NCI-H1436 (cell line): ENCODE measurements around the gene TVP23C.
A peak's percentile ranks its signal among the peaks of the same experiment; 100 is the strongest.
"Not testable (repeated sequence)": the region's sequence is repeated elsewhere in the genome, so short reads cannot be mapped to it uniquely, and the experiment has no call there.

Source experiments
- DNase-seq: peaks from one replicate; lab custom pipeline; 2025; lab: John Stamatoyannopoulos, UW

The TVP23C gene

DNA sequence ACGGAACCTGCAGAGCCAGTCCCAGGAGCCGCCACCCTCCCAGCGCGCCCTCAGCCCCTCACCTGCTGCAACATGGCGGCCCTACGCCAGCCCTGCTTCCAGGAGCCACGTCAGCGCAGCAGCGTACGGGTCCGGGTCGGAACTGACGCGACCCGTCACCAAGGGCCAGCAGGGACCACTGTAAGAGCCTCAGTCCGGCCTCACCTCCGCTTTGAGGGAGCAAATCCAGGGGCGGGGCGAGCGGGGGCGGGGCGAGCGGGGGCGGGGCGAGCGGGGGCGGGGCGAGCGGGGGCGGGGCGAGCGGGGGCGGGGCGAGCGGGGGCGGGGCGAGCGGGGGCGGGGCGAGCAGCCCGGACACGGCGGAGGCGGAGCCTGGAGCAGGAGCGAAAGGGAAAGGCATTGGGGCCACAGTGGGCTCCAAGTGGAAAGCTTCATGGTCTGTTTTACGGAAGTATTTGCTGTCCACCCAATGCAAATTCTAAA lies at the start of gene TVP23C:
TVP23C (minus strand) TSS at position 109 of the 483 bp plus-strand sequence; CDS start at position 74, 35 bp downstream.
- DNase-seq, result peak; percentile 30

DNA sequence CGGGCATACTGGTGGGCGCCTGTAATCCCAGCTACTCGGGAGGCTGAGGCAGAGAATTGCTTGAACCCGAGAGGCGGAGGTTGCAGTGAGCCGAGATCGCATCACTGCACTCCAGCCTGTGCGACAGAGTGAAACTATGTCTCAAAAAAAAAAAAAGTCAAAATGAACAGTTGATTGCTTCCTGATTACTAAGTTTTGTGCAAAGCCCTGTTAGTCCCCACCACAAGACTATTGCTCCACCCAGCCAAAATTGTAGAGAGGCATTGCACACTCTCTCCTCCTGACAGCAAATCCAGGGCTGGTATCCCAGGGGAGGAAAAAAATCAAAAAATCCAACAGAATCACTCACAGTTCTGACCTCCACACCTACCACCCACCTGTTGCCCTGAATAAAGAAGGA lies 29.7 kb upstream of the TVP23C start:
- DNase-seq, result not testable (repeated sequence)

DNA sequence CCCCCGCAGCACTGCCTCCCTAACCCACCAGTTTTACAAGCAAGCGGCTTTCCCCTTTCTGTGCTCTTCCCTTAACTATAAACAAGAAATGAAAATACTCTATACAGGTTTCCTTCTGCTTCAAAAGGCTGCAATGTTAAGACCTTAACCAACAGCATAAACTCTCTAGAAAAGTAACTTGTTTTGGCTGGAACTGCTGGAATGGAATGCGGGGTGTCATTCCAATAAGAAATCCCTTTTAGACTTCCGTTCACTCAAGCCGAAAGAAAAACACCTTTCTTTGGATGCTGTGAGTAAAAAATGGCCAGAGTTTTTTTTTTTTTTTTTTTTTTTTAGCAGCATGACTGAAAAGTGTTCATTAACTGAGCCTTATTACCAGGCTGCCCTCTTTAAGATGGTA lies 28.7 kb upstream of the TVP23C start:
- DNase-seq, result not testable (repeated sequence)

DNA sequence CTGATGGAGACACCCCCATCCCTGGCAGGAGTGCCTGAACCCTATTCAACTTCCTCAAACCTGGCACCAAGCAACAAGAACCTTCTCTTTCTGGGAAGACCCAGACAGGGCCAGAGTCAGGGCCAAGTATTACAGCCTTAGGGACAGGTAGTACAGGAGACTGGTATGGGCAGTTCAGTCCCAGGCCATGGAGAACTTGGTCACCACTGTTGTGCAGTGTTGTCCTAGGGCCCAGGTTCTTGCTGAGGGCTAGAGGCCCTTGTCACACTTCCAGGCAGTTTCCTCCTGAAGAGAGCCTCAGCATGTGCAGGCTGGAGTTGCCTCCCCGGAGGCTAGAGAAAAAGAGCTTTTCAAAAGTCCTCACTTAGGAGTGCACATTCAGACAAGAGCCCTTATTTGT lies 27.6 kb upstream of the TVP23C start:
- not testable (repeated sequence) for DNase-seq

DNA sequence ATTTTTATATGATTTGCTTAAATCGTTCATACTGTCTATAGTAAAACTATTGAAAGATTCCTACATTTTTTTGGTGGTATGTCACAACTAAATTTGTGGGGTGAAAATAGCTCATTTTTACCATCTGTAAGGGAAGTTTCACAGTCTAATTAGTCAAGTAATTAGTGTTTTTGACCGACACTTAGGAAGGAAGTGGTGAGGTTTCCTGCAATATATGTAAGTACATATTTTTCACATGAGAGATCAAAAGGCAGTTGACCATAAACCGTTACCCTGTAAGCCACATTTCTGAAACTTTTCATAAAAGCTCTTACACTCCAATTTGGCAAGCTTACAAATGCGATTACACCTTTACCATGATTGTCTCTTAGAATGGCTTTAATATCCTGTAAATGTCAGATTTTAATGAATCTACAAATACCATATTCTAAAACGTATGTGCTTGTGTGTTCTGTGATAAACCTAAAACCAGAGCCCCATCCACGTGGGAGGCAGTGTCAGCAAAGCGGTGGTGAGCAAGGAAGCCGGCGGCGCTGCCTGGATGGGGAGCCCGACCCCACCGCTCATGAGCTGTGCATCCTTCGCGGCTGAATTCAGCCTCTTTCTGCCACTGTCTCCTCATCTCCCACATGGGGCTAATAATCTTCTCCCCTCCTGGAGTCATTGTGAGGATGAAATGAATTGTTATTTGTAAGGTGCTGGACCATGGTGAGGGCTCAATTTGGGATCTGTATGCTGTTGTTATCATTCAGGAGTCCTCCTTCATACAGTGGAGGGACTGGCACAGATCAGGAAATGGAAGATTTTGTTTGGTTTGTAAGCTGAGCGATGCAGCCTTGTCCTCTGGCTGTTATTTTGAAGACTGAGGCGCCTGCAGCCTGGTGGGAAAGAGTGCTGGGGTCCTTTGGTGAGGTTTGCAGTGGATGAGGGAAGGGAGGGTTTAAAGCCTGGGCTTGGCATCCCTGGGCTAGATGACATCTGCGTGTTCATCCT lies 26.6 kb upstream of the TVP23C start:
- DNase-seq, result not testable (repeated sequence)

DNA sequence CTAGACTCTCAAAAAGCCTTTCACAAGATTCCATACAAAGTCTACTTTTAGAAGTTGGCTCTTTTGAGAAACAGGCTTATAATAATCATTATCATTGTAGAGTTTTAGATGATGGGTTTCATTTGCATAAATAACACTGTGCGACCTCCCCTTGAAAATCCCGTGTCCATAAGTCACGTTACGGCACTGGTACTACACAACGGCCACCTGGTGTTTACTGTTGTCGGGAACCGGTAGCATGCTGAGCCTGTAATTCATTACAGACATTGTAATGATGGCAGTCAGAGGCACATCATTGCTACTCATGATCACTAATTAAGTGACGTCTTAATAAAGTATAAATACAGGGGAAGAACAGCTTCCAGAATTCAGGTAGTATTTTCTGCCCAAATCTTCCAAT lies 24.7 kb upstream of the TVP23C start:
- not testable (repeated sequence) for DNase-seq

DNA sequence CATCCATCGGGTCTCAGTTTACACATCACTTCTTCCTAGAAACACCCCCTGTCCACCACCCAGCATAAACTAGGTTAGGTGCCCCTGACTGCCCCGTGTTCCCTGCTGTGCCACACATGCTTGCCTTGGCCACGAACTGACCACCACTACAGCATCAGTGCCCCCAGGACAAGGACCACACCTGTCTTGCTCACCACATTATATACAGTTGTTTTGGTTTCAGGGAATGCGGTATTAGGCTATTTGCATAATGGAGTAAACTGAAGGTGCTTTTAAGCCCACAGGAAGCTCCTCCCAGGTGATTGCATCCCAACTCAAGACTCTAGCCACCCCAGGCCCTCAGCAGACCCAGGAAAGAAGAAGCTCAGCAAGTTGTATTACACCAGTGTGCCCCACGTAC lies 20.0 kb upstream of the TVP23C start:
- not testable (repeated sequence) for DNase-seq

DNA sequence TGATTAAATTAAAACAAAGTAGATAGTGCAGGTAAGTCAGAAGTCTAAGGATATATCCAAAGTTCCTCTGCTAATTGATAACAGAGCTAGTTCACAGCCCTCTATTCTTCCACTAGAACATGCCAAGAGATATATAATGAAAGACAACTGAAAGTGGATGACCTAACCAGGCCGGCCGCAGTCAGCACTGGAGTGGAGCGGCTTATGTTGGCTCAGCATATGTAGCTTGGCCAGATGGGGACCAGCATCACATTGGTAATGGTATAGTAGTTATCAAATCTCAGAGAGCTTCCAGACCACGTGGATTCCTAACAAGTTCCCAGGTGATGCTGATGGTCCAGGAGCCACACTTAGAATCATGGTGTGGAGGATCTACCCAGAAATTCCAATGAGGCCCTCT lies 18.2 kb upstream of the TVP23C start:
- not testable (repeated sequence) for DNase-seq

DNA sequence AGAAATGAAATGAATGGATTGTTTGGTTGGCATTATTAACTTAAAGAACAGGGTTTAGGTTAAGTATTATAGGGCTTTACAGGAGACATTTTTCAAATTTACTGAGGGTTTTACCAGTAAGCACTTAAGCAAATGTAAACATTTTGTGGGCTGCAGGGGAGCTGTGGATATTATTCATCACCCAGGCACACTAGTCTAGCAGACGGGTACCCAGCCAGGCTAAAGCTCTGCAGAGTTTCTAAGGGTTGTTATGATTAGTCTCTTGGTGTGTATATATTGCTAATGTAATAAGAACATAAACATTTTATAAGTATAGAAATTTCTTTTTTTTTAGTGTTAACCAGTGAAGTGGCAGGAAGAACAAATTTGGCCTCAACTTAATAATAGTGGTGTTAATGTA lies 13.6 kb upstream of the TVP23C start:
- not testable (repeated sequence) for DNase-seq

DNA sequence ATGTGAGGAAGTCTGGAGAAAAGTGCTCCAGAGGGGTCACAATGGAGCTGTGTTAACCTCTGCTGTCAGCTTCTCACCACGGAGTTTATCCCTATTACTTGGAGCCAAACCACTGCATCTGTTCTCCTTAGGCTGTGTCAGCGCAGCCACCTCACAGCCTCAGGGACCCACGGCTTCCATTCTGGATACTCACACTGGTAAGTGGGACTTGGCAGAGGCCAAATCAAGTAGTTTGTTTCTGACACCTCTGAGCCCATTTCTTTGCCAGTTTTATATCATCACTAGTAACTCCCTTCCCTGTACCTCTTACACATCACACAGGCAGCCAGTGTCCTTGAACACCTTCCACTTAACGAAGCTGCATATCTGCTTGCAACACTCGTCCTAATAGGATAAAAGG lies 11.4 kb upstream of the TVP23C start:
- DNase-seq, result not testable (repeated sequence)

DNA sequence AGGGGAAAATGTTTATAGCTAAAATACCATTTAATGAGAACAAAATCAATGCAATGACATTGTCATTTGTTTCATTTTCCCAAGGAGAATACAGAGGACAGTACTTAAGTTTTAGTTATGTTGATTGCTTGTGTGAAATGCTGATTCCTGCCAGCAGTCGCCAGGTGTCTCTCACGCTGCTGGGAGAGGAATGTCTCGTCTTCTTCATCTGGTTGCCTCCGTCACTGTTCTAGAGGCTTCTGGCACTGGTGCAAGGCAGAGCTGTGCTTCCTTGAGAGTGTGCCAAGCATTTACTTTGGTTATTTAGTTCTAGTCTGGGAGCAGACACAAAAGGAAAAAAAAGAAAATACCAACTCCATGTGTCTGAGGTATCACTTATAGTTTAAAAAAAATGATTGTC lies 10.6 kb upstream of the TVP23C start:
- not testable (repeated sequence) for DNase-seq

DNA sequence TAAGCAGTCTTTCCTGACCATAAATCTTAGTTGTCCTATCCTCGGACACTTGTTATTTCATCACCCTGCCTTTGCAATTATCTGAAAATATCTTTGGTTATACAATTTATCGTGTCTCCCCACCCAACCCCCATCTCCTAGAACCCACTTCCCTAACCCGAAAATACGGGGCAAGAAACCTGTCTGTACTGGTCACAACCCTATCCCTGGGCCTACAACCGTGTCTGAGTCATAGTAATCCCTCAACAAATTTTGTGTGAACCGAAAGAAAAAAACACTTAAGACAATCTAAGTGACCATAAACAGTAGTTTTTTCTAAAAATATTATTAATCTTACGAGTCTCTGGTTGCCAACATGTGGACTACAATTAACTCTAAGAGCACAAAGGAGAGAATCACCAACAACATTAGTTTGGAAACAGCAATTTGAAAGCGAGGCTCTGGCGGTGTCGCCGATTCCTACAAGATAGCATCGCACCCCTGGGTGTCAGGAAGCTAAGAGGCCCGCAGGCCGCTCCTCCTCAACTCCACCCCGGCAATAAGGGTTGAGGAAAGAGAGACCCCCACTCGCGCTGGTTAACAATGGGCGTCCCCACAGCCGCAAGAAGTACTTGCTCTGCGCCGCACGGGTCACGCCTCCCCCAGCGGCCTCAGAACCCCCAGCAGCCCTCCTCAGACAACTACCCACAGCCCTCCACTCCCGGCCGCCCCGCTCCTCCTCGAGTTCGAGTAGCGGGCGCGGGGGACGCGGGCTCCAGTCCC lies 489 bp downstream of the TVP23C start:
- not testable (repeated sequence) for DNase-seq

DNA sequence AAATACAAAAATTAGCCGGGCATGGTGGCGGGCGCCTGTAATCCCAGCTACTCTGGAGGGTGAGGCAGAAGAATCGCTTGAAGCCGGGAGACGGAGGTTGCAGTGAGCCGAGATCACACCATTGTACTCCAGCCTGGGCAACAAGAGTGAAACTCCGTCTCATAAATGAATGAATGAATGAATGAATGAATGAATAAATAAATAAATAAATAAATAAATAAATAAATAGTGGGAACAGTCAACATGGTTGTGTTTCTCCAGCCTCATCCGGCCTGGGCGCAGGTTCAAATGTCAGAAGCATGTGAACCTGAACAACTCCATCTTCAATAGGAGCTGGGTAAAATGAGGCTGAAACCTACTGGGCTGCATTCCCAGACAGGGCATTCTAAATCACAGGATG lies 1.8 kb downstream of the TVP23C start:
- DNase-seq, result not testable (repeated sequence)

DNA sequence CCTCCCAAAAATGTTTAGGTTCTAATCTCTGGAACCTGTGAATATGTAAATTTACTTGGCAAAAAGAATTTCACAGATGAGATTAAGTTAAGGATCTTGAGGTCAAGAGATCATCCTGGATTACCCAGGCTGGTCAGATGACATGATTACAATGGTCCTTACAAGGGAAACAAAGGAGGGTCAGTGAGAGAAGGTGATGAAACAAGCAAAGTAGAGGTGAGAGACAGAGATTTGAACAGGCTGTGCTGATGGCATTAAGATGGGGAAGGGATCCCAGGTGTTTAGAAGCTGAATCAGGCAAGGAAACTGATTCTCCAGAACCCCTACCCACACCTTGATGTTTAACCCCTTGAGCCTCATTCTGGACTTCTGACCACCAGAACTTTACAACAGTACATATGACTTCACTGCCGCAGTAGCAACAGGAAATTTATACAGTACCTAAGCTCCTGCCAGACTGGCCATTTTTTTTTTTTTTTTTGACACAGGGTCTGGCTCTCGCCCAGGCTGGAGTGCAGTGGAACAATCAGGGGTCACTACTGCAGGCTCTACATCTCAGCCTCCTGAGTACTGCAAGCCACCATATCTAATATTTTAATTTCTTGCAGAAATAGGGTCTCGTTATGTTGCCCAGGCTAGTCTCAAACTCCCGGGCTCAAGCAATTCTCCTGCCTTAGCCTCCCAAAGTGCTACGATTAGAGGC lies 4.7 kb downstream of the TVP23C start:
- DNase-seq, result not testable (repeated sequence)

DNA sequence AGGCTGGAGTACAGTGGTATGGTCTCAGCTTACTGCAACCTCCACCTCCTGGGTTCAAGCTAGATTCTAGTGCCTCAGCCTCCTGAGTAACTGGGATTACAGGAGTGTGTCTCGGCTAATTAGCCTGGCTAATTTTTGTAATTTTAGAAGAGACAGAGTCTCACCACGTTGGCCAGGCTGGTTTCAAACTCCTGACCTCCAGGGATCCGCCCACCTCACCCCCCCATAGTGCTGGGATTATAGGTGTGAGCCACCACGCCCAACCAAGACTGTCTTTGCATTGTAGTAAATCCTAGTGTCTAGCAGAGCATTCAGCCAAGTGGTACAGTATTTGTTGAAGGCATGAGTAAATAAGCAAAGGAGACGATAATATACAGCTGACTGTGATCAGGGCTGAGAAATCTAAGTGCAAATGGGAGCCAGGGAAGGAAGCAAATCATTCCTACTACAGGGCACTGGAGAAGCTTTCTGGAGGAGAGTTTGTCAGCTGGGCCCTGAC lies 5.9 kb downstream of the TVP23C start:
- not testable (repeated sequence) for DNase-seq

DNA sequence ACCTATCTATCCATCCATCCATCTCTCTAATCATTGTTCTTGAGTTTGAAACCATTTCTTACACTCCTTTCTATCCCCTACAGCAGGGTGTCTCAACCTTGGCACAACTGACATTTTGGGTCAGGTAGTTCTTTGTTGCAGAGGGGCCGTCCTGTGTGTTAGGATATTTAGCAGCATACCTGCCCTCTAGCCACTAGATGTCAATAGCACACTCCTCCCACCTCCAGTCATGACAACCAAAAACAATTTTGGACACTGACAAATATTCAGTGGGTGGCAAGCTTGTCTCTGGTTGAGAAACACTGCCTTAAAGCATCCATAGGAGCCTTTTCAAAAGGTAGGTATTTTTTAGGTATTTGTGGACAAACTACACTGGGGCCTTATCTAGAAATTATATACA lies 10.4 kb downstream of the TVP23C start:
- DNase-seq, result not testable (repeated sequence)

DNA sequence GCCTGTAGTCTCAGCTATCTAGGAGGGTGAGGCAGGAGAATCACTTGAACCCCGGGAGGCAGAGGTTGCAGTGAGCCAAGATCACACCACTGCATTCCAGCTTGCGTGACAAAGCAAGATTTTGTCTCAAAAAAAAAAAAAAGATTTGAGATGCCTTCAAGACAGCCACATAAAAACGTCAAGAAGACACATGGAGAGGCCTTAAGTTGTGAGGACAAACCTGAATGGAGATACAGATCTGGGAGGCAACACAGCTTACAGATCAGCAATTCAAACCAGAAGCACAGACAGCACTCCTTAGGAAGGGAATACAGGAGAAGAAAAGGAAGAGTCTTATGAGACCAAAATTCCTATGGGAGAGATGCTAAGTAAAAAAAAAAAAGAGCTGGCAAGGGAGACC lies 13.7 kb downstream of the TVP23C start:
- not testable (repeated sequence) for DNase-seq

DNA sequence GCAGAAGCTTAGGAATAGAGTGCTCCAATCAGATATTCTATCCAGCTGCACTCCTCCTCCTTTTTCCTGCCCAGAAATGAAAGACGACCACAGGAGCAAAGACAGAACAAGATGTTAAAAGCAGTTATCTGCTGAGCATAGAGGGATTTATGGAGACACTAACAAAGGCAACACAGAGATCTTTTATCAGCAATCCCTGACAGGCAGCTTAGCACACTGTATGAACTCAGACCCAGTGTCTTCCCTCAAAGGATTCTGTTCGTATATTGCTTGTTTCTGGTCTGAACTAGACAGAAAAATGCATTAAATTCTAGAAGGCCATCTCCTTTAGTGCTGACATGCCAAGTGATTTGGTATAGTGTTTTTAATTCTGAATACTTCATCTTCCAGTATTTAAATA lies 16.7 kb downstream of the TVP23C start:
- DNase-seq, result not testable (repeated sequence)

DNA sequence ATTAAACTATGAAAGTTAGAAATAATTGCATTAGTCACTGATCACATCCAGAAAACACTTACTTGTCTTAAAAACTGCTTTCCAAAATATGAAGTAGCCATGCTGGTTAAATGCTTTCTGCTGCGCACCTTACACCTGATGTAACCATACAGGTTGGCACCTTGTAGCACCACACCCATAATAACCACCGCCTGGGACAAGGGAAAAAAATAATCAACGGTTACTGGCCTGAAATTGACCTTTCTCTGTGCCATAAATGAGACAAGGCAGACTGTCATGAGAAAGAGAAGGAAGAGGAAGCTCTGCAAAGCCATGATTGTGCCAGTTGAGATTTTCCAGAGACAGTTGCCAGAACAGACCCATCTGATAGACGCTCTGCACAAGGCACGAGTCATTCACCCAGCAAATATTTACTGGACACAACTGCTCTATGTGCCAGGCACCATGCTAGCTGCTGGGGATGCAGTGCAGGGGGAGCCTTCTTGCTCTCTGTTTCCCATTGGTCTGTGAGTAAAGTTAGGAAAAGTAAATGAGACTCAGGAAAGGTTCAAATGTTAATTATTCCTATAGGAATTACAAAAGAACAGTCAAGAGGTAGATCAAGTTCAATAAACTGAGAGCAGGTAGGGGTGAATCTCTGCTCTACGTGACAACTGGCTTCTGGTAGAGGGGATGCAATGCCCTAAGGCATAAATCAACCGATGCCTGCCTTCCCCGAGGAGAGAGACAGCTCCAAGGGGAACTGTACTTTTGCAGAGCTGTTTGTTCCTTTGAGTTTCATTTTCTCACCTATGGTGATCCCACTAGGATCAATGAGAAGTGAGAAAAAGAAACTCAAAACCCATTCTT lies 22.7 kb downstream of the TVP23C start:
- DNase-seq, result not testable (repeated sequence)

DNA sequence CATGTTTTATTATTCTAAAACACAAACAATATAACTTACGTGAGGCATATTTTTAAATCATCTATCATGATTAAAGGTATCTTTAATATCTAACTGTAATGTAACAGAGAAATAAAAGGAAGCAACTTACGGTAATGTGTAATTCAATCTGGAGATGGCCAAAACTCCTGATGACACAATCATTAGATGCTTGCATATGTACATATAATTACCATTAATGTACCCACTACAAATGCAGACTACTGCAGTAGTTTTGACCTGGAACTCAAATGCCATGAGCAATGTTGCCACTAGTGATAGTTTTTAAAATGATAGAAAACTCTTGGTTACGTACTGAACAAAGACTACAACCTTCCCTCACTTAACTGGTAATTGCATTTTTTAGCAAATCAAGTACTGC lies 30.2 kb downstream of the TVP23C start:
- DNase-seq, result not testable (repeated sequence)
